ENCODE measurements around the gene ZNF646.

GRCh38 chr16:31052114-31052513 is 22.1 kb upstream of the ZNF646 start:
- TF ChIP-seq YY1 (IDR thresholded peaks at IDR 0.05; ENCODE audit: insufficient read depth, insufficient read length), result no peak
- TF ChIP-seq SUZ12 (IDR thresholded peaks at IDR 0.05; ENCODE audit: extremely low read depth, insufficient read depth, insufficient read length), result no peak
